Activated CD8-positive, alpha-beta memory T cell treated with anti-CD3 and anti-CD28 coated beads, Interleukin-2, amount 50 U/mL, for 48 hours (primary cell): ENCODE measurements around the gene DOK3.

Experiments used
- DNase-seq: peaks from one replicate; pipeline ENCODE4 v3.0.0-alpha.2; 2020

The DOK3 gene

DNA sequence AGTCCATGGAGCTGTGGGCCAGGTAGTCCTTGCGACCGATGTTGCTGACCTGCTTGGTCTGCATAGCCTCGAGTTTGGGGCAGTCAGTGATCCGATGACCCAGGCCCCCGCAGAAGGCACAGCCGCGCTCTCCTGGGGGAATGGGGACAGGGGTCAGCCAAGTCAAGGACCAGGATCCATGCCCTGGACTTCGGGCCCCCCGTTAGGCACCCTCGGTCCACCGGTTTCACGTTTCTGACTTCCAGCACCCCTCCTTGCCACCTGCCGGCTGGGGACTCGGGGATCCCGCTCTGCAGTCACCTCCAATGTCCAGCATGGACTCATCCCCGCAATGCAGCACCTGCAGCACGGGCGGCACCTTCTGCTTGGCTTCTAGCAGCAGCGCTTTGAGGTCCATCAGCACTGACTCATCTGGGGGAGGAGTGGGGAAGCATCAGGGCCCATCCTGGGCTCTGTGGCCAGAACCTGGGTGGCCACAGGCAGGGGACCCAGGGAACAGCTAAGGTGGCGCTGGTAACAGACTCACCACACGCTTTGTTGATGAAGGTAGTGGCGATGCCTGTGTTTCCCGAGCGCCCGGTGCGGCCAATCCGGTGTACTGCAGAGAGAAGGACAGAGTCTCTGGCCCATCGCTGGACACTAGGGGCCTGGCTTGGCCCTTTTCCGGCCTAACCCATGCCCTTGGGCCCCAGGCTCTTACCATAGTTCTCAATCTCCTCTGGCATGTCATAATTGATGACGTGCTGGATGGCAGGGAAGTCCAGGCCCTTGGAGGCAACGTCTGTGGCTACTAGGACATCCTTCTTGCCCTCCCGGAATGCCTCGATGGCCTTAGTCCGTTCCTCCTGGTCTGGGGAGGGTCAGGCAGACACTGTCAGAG lies 2.4 kb upstream of the DOK3 start:
- no peak for DNase-seq

DNA sequence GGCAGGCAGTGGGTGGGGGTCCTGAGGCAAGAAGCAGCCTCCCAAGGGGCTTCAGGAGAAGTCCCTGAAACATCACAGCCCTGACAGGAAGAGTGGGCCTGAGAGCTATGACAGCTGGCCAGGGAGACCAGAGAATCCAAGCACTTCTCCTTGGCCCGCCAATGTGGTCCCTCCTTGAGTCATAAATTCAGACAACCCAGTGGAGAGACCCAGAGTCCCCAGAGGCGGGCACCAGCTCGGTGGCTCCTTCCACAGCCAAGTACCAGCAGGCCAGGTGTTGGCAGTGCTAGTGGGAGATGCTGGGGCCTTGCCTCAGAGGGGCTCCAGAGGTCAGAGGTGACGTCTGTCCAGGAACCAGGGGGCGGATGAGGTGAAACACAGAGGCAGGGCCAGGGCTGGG lies 1.6 kb upstream of the DOK3 start:
- no peak for DNase-seq

DNA sequence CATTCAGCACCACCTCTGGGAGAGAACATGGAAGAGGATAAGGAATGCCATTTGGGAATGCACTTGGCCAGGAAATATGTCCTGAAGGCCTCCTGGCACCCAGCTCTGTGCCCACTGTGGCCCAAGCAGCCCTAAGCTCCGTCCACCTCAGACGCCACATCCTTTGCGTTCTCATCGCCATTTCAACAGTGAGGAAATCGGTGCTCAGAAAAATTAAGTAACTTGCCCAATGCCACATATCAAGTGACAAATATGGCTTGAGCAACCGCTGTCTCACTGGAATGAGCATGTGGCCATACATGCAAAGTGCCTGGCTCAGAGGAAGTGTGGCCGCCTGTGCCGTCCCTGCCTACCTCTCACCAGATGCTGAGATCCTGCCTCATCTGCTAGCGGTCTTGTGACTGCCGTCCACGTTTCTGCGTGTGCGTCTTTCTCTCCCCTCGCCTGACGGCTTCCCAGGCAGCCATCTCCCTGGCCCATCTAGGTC lies 984 bp upstream of the DOK3 start:
- DNase-seq, result no peak

DNA sequence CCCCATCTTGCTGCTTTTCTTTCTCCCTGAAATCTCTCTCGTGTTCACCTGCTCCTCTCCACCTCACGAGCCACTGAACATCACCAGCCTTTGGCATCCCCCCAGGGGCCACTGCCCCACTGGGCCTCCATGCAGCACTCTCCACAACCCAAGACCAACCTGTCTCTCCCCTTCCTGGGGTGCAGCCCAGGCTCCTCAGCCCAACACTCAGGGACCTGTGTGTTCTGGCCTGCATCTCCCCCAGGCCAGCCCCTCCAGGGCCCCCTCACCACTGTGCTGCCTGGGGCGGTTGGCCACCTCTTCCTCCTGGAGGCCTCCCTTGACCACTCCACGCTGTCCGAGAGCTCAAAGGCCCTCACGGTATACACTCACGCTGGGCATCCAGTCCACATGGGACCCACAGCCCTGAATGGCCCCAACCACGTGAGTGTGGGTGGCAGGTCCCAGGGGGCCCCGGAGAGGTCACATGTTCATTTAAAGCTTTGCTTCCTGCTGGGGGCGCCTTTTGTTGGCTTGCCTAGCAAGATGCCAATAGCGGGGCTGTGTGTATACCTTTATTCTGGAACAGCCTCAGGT lies 453 bp upstream of the DOK3 start:
- DNase-seq, result no peak

DNA sequence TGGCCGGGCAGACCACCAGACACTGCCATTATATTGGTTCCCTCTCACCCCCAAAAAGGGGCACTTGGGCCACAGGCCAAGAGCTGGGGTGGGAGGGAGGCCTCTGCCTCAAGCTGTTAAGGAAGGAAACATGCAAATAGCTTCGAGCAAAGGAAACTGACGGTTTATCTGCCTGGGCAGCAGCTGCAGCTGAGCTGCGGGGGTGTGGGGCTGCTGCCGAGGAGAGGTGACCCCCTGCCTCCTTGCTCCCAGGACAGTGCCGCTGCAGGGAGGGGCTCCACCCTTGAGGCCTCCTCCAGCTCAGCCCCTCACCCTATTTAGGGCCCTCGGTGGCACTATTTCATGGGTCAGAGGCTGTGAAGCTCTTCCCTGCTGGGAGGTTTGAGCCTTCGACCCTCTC lies 789 bp downstream of the DOK3 start:
- DNase-seq, result no peak

DNA sequence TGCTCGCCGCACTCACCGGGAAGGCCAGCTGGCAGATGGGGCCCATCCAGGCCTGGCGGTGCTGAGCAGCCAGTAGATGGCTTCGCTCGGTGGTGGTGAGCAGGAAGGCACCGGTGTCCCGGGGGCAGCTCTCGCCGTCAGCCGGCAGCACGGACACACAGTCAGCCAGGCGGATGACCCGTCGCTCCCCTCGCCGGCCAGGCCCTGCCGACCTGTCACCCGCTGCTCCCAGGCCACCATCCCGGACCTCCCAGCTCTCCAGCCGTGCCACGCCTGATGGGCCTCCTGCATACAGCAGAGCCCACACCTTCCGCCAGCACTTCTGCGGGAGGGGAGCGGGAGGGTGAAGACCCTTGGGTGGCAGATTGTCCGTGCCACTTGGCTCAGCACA lies 1.4 kb downstream of the DOK3 start:
- DNase-seq, result no peak

DNA sequence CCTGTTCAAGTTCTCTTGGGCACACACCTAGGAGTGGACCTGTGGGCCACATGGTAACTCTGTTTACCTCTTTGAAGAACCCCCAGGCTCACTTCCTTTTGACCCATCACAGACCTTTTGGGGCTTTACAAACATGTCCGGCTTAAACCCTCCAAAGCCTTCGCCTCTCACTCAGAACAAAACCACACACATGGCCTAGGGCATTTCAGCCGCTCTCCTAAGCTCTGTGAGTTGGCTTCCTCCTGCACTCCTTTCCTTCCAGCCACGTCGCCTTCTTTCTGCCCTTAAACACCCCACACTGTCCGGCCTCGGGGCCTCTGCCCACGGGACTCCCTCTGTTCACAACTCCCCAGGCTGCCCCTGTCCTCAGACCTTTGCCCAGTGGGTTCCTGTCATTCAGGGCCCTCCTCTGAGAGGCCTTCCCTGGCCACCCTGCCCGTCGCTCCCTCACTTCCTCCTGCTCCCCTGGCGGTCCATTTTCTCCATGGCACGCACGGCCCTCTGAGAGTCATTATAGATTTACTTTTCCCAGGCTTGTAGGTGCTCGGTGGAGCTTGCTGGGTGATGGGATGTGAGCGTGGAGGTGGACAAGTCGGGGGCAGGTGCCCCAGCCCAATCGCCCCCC lies 1.9 kb downstream of the DOK3 start:
- no peak for DNase-seq

DNA sequence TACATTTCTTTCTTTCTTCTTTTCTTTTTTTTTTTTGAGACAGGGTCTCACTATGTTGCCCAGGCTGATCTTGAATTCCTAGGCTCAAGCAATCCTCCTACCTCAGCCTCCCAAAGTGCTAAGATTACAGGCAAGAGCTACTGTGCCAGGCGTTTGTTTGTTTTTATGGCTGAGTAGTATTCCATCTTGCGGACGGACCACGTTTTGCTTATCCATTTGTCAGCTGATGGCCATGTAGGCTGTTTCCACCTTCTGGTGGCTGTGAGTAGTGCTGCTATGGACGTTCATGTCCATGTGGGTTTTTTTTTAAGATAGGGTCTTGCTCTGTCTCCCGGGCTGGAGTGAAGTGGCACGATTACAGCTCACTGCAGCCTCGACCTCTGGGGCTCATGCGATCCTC lies 2.5 kb downstream of the DOK3 start:
- no peak for DNase-seq

DNA sequence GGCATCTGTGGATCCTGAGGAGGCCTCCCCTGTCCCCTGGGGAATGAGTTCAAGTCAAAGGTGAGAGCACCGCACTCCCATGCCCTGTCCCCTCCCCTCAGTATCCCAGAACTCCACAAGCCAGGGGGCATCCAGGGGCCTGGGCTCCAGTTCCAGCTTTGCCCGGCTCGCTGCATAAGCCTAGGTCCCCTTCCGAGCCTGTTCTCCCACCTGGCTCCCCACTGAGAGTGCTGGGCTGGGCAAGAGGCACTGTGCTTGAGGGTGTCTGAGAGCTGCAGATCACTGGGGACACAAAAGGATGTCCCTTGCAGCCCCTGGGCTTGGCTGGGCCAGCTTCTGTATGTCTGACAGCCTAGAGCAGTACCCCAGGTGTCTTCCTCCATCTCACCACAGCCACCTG lies 4.6 kb downstream of the DOK3 start:
- no peak for DNase-seq

DNA sequence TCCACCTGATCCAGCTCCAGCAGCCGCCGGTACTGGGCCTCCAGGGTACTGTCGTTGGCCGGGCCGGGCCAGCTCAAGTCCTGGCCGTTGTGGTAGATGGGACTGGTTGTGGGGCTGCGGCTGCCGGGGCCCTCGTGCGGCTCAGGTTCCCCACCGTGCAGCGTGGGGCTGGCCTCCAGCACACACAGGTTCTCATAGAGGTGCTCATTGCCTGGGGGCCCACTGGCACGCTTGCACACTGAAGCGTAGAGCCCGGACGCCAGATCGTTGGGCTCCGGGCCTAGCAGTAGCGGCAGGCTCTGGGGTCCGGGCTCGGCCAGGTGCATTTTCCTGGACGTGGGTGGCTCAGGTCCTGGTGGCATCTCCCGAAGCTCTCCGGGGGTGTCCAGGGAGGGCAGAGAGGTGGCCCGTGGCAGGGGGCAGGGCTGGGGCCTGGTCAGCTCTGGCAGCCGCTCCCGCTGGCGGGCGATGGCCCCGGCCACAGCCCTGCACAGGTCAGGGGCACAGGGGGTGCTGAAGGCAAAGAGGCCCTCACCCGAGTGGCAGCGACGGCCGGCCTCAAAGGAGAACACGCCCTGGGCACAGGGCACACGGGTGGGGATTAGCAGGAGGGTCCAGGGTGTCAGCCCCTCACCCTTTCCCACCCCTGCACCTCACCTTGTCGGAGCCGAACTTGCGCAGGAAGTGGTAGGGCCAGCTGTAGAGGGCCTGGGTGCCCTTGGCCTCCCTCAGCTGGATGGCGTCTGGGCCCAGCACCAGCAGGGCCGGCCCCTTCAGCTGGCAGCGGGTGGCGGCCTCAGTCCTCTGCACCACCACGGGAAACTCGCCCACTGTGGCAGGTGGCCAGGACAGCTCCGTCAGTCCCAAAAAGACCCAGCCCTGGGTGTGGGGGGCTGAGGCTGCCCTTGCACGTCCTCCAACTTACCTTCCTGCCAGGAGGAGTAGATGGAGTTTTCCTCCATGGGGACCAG lies 5.3 kb downstream of the DOK3 start:
- no peak for DNase-seq

DNA sequence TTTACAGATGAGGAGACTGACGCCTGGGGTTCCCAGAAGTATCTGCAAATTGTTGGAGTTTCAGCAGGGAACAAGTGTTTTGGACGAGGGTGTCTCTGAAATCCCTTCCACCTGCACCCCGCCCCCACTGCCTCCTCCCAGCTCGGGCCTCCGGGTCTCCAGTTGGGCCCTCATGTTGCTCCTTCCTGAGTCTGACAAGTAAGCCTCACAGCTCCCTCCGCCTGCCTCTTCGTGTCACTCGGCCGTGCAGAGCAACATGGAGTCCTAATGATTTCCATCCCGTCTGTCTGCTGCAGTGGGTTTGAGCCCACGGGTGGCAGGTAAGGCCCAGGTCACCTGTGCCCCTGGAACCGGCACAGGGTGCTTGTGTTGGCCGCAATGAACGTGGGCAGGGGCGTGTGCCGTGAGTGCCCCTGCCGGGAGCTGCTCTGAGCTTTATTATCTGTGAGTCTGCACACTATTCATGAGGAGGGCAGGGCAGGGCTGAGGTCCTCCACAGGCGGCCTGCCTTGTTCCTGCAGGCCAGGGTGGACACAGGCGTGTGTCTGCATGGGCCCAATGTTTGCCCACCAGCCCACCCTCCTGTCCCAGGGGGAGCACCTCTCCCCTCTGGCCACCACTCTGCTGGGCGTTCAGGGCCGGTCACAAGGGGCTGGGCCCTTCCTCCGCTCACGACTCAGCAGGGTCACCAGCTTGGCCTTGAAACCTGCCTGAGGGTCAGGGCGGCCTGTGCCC lies 6.1 kb downstream of the DOK3 start:
- DNase-seq, result no peak

DNA sequence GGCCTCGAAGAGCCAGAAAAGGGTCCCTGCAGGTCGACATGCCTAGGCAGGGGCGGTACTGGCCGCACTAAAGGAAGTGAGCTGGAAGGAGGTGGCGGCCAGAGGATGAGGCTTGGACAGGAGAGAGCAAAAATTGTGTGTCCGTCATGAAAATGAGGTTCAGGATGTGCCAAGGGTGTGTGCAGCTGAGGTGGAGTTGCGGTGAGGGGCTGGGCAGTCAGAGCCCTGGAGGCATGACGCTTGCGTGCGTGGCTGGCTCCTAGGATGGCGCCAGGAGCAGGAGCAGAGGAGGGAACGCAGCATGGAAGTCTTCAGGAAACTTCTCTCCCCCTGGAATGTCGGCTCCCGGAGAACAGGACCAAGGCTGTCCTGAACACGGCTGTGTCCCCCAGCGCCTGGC lies 6.7 kb downstream of the DOK3 start:
- DNase-seq, result no peak

DNA sequence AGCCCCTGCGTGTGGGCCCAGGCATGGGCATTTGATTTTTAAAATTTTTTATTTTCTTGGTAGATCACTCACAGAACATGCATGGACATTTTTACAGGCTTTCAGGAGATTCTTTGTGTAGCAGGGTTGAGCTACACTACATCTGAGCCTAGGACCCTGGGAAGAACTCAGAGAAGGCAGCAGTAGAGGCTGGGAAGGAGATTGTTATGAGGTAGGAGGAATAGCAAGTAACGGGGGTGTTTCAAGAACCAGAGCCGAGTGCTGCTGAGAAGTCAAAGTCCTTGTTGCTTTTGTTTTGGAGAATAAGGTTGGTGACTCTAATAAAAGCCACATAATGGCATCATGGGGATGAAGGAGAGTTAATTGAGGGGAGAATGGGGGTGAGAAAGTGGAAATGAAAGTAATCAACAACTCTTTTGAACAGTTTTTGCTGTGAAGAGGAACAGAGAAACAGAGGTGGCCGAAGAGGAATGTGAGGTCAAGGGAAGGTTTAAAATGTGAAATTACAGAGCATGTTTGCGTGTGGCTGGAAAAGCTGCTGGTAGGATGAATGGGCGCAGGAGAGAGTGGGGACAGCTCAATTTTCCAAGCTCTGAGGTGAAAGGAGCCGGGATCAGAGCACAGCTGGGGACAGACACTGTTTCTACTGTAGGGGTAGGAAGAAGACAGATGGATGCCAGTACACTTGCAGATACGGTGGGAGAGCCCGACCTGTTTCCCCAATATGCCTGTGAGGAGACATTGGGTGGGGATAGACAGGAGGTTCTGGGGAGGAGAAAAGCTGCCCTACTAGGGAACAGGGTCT lies 7.5 kb downstream of the DOK3 start:
- no peak for DNase-seq

DNA sequence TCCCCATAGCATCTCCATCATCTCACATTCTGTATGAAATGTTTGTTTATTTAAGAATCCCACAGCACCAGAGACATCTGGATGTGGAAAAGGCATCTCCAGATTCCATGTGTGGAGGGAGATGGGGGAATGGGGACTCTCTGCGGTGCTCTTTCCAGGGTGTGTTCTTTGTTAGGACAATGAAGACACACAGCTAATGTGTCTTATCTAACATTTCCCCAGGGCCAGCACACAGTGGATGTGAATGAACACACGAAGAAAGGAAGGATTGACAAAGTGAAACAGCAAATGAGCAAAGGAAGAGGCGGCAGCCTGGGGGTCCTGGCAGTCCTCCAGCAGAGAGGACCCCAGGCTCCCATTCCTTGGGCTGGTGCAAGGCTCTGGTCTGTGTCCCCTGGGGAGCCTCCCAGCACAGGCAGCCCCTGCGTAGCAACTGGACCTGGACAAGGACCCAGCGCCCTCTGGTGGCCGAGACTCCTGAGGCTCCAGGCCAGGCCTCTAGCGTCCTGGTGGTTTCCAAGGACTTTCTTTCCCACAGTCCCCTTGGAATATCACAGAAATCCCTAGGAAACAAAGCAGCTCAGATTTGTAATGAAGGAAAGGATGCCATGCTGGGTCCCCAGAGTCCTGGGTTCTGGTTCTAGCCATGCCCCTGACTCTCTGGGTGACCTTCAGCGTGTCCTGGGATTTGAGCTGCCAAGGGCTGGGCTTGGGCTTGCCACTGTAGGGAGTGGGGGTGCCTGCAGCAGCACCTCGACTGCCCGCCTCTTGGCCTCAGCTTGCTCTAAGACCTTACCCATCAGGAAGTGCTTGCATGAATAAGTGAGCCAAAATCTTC lies 8.7 kb downstream of the DOK3 start:
- peak; percentile 97 for DNase-seq

DNA sequence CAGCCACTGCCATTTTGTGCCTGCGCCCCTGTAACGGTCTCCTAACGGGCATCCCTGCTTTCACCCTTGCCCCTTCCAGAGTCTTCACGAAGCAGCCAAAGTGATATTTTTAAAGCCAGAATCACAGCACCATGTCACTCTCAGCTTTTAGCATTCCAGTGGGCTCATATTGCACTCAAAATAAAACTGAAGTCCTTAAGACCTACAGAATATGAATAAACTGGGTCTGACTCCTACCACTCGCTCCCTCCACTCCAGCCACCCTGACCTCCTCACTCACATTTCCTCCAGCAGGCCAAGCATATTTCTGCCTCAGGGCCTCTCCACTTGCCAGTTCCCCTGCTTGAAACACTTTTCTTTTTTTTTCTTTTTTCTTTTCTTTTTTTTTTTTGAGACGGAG lies 9.8 kb downstream of the DOK3 start:
- no peak for DNase-seq

DNA sequence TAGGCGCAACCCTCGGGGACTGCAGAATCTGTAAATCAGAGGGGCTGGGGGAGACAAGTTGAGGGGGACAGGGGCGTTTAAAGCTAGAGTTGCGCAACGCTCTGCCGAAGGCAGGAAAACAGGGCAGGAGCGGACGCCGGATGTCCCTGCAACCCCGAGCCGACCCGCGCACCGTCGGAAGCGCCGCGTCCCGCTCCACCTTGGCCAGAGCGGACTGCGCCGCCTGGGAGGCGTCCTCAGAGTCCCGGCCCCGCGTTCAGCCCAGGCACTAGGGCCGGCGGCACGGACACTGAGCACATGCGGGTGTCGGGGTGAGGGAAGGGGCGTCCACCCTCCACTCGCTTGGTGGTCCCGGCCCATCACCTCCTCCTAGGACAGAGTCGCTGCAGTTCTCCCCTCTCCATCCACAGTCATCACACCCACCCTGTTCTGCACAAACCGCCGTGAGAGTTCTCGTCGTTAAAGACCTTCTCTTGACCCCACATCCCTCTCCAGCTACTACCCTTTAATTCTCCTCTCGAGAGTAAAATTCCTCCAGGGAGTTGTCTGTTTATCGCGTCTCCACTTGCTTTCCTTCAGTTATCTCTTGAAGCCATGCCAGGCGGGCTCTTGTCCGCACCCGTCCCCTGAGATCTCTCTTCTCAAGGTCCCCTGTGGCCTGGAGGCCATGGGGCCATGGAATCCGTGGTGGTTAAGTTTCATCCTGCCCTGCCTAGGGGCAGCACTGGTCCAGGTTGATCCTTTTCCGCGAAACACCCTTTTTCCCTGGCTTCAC lies 11.4 kb downstream of the DOK3 start:
- DNase-seq, result peak; percentile 75

DNA sequence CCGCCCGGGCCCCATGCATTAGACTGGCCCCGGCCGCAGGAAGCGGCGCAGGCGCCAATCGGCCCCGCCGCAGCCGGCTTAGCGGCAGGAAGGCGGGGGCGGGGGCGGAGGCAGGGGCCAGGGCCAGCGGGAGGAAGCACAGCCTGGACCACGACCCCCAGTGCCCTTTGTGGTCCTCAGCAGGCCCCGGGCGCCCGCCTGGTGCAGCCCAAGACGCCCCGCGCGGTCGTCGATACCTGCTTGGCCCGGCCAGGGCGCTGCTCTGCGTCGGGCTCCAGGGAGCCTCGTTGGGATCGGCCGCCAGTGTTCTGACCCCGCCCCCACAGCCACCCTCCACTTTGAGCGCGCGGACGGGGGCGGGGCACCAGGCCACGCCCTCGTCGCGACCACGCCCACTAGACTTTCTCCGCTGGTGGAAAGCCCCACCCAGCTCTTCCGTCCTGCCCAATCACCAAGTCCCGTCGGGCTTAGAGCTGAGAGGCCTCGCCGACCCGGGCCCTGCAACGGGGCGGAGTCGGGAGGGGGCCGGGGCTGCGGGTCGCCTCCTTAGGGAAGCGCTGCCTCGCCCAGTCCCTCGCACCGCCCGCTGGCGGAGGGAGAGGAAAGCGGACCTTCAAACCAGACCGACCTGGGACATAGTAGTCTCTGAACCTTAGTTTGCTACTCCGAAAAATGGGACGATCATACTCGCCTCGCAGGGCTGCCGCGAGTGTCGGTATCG lies 12.2 kb downstream of the DOK3 start, which contains the start of gene PDLIM7:
Gene PDLIM7 (minus strand): TSS at position 313 of the 721 bp plus-strand sequence. CDS start 1,092 bp downstream, outside the sequence.
- DNase-seq, result peak; percentile 99

DNA sequence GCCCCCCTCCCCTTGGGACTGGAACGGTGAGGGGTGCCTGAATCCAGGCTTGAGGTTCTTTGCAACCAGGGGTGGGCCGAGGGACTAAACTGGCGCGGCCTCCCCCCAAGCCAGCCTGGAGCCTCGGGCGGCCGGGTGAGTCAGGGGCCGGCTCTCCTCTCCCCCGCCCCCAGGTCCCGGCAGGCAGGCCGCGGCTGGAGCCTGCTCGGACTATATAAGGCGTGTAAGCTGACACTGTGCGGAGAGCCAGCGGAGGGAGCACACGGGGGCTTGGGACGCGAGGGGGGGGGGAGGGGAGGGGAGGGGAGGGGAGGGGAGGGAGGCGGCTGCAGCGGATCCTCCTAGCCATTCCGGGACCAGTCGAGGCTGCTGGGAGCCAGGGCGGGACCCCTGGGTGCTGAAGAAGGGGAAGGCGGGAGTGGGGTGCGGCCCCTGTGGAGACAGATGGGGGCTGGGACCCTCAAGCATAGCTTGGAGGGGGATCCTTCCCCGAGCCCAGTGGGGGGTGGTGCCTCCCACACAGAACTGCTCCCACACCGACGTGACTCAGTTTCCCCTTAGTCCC lies 12.8 kb downstream of the DOK3 start:
- no peak for DNase-seq
